ENCODE results near the gene SELENOT.
"Not testable (repeated sequence)": the region's sequence is repeated elsewhere in the genome, so short reads cannot be mapped to it uniquely, and the experiment has no call there.

The SELENOT gene

DNA sequence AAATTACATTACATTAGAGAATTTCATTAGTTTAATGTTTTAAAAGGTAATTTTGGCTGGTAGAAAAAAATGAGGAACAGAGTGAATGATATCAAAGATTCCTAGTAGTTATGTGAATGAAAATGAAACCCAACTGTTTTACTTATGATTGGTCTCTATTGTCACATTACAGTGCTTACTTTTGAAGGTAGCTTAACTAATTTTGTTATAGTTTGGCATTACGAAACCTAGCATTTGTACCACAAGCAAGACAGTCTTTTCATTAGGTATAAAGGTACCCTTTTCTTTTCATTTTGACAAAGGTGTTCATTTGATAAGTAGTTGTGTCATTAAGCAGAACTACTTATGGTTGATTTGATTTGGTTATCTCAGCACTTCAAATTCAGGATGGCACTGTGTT, 6.9 kb downstream of the SELENOT start:
- DNase-seq, result no peak

DNA sequence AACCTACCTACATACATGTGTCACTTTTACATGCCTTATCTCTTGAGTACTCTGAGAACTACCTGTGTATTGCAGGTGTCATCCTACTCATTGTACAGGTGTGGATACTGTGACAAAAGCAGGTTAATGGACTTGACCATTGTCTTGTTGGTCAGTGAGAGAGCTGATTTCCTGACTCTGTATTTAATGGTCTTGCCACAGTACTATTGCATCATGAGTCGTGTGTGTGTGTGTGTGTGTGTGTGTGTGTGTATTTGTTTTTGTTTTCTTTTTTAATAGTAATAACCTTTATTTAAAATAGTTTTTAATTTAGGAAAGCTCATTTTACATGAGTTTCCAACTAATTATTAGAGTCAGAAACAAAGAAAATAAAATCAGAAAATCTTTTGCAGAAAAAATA, 7.7 kb downstream of the SELENOT start:
- DNase-seq, result no peak

DNA sequence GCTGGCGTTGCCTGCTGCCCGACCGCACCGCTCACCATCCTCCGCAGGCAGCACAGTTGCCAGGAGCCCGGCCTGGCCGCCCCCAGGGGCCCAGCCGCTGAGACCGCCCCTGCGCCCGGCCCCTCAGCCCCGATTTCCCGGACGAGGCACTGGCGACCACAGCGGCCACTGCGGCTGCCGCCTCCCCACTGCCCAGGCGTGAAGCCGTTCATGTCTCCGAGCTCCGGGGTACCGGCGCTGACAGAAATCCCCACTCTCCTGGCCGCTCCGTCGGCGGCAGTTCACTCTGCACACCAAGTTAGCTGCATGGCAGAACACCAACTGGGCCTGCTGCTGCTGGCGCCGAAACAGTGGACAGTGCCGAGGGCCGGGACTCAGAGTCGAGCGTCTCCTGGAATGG, 8.5 kb downstream of the SELENOT start:
- DNase-seq, result no peak

GRCh38 chr3:150612494-150612893, 9.4 kb downstream of the SELENOT start:
- no peak for DNase-seq

GRCh38 chr3:150613034-150613433, 9.9 kb downstream of the SELENOT start:
- no peak for DNase-seq

GRCh38 chr3:150613709-150614480, 10.8 kb downstream of the SELENOT start:
- DNase-seq, result no peak

GRCh38 chr3:150620002-150620689, 17.0 kb downstream of the SELENOT start:
- DNase-seq, result no peak

- not testable (repeated sequence) for DNase-seq
Observed at GRCh38 chr3:150622955-150623354, 19.8 kb downstream of the SELENOT start.

DNA sequence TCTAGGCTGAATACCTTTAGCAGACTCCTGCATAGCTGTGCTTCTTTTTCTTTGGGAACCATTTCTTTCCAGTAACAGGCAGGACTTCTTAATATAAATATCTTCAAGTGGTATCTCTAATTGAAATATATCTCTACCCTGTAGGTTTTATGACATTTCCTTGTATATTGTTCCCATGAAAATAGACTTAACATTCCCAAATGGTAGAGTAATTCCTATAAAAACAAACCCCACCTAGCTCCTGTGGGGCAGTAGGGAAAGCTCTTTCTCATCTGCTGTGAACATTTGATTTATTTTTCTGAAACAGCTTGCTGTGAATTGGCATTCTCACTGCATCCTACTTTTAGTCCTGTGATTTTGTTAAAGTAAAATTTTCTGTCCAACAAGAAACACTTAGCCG, 20.8 kb downstream of the SELENOT start:
- DNase-seq, result peak; percentile 39

- DNase-seq, result no peak
Observed at GRCh38 chr3:150626148-150626930, 23.2 kb downstream of the SELENOT start.

GRCh38 chr3:150627557-150627956, 24.4 kb downstream of the SELENOT start:
- peak; percentile 49 for DNase-seq

- no peak for DNase-seq
Observed at GRCh38 chr3:150631515-150632221, 28.5 kb downstream of the SELENOT start.

DNA sequence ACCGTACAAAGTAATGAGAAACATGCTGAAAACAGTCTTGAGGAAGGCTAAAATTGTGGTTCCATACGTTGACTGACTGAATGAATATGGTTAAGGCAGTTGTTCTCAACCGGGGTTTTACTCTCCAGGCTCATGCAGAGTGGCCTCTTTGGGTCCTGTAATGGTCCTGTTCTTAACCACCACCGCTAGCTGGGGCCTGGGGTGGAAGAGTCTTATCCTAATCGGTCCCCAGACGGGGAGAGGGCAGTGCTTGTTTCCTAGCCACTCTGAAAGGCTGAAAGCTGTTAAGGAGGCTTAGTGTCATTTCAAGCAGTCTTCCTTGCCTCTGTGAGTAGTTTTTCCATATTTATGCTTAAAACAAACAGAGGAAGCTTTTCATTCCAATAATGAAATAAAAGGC, 32.0 kb downstream of the SELENOT start:
- DNase-seq, result no peak

GRCh38 chr3:150635526-150635925, 32.4 kb downstream of the SELENOT start:
- no peak for DNase-seq

- DNase-seq, result no peak
Observed at GRCh38 chr3:150636258-150636657, 33.1 kb downstream of the SELENOT start.

- DNase-seq, result no peak
Observed at GRCh38 chr3:150639262-150639661, 36.1 kb downstream of the SELENOT start.

- DNase-seq, result no peak
Observed at GRCh38 chr3:150640256-150640655, 37.1 kb downstream of the SELENOT start.

DNA sequence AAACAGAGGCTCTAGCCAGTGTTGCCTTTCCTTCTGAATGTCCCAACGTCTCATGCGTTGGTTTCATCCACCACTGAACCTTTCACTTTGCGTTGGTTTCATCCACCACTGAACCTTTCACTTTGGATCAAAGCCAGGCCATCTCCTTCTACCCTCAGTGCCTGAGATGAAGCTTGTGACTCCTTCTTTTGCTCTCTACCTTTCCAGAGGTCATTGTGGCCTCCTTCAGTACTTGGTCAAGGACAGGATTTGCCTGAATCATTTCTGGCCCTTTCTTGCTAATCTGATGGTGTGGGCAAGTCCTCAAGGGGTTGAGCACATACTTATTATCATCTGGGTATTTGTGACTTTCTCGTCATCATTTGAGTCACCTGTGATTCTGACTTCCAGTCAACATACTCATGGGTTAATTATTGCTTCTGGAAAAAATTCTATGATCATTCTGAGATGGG, 50.0 kb downstream of the SELENOT start:
- no peak for DNase-seq

GRCh38 chr3:150656316-150656715, 53.2 kb downstream of the SELENOT start:
- no peak for DNase-seq

GRCh38 chr3:150662410-150663200, 59.5 kb downstream of the SELENOT start:
- DNase-seq, result no peak

DNA sequence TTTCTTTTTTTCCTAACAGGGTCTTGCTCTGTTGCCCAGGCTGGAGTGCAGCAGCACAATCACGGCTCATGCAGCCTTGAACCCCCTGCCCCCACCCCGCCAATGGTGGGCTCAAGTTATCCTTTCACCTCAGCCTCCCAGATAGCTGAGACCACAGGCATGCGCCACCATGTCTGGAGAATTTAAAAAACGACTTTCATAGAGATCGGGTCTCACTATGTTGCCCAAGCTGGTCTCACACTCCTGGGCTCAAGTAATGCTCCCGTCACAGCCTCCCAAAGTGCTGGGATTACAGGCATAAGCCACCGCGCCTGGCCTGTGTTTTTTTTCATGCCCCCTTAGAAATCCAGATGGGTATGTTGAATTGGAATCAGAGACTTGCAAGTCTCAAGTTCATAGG, 60.3 kb downstream of the SELENOT start:
- DNase-seq, result no peak

DNA sequence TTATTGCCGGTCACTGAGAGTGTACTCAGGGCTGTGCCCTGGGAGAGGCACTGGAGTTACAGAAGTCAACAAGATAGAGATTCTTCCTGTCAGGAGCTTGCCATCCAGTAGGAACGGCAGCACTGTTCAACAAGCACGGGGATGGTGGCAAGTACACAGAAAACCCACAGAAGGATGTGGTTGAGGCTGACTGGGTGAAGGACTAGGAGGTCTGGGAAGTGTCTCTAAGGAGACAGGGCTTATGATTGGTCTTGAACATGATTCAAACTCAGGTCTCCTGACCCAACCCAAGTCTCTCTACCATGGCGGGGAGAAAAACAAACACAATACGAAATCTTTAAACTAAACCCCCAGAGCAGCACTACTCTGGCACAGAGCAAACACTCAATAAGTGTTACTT, 63.0 kb downstream of the SELENOT start:
- no peak for DNase-seq

Measured in fibroblast of upper back skin (primary cell).